ENCODE data around the gene JAG1. TPM values are rescaled to one million over a fixed set of nuclear protein-coding genes. Genes with fewer than 3 reads are reported as not detected.
A peak's percentile ranks its signal among the peaks of the same experiment; 100 is the strongest.

The JAG1 gene
- polyA plus RNA-seq, 2 of the 4 experiments (the other 2 are of a cell fraction) = 80.9 to 90.0 TPM

DNA sequence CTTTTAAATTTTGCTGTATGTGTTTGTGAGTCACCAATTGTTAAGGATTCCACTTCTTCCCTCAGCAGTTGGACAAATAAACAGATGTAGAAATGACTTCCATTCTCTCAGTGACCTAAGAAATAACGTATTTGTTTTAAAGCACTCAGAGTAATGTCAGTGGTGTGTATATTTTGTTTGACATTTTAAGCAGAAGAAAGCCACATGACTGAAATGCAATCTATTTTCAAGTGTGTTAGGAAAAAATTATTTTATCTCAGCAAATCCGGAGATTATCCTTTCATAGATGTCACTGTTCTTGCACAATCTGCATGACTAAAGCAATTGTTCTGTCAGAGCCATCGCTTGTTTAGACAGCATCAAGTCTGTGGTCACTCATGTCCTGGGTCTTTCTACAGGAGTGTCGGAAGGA, 77.1 kb downstream of the JAG1 start (continued):
- TF ChIP-seq, protein P1, sequence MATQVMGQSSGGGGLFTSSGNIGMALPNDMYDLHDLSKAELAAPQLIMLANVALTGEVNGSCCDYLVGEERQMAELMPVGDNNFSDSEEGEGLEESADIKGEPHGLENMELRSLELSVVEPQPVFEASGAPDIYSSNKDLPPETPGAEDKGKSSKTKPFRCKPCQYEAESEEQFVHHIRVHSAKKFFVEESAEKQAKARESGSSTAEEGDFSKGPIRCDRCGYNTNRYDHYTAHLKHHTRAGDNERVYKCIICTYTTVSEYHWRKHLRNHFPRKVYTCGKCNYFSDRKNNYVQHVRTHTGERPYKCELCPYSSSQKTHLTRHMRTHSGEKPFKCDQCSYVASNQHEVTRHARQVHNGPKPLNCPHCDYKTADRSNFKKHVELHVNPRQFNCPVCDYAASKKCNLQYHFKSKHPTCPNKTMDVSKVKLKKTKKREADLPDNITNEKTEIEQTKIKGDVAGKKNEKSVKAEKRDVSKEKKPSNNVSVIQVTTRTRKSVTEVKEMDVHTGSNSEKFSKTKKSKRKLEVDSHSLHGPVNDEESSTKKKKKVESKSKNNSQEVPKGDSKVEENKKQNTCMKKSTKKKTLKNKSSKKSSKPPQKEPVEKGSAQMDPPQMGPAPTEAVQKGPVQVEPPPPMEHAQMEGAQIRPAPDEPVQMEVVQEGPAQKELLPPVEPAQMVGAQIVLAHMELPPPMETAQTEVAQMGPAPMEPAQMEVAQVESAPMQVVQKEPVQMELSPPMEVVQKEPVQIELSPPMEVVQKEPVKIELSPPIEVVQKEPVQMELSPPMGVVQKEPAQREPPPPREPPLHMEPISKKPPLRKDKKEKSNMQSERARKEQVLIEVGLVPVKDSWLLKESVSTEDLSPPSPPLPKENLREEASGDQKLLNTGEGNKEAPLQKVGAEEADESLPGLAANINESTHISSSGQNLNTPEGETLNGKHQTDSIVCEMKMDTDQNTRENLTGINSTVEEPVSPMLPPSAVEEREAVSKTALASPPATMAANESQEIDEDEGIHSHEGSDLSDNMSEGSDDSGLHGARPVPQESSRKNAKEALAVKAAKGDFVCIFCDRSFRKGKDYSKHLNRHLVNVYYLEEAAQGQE (IDR thresholded peaks at IDR 0.05) = no peak
- no peak for TF ChIP-seq SREBF2 (IDR thresholded peaks at IDR 0.05)
- no peak for TF ChIP-seq RCOR1 (IDR thresholded peaks at IDR 0.05; ENCODE audit: low read depth, low read length)
- no peak for TF ChIP-seq POLR2A (IDR thresholded peaks at IDR 0.05; ENCODE audit: low read length)
- no peak for TF ChIP-seq KDM1A (IDR thresholded peaks at IDR 0.05; ENCODE audit: low read depth)
- TF ChIP-seq HDAC2 (IDR thresholded peaks at IDR 0.05) = no peak
- TF ChIP-seq, protein P2, sequence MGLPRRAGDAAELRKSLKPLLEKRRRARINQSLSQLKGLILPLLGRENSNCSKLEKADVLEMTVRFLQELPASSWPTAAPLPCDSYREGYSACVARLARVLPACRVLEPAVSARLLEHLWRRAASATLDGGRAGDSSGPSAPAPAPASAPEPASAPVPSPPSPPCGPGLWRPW (IDR thresholded peaks at IDR 0.05) = peak; percentile 45; the same call in 1 of the 2 replicates

DNA sequence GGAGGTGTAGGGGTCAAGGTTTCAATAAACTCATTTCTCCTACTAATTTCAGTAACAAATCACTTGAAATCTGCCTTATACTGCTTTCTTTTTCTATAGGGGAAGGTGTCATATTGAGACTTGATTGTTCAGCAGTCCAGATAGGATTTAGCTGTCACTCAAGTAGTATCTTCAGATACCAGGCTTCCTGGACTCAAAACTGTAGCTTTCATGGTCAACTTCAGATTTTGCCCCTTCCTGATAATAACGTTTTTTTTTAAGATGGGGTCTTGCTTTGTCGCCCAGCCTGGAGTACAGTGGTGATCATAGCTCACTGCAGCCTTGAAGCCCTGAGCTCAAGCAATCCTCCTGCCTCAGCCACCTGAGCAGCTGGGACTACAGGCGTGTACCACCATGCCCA, 77.8 kb downstream of the JAG1 start:
- POLR2A ChIA-PET = no interaction called here

DNA sequence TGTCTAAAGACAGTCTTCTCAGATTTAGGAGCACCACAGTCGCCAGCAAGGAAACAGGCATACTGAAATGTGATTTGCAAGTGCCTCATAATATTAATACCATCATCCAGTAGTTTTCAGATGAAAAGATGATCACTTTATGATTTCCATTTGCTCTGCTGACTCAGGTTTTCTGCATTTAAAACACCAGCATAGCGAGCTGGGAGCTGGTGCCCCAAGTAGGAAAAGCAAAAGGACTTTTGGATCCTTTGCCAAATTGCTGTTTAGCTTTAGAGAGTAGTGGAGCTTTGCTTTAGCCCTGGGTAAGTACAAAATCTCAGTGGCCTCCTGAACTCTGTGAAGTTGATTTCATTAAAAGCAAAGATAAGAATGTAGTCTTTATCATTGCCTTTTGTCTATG, 78.5 kb downstream of the JAG1 start:
- Histone ChIP-seq H3K4me2 (no peak overlapping the region), H3K27ac (peak overlapping the region; percentile 31 to 47; a peak in 4 of 6 replicates), H3K4me3 (no peak overlapping the region), H3K4me1 (peaks cover 88% of the 10 kb centered on the region), H3K9me3 (no peaks in the 10 kb centered on the region)
- DNase-seq (ENCODE audit: low read depth in 1 of 2, low spot score in 1 of 2) (no peak), ATAC-seq (no peak), FAIRE-seq (no peak)
- TF ChIP-seq MAFK (IDR thresholded peaks at IDR 0.05; ENCODE audit: partially characterized antibody) = peak; percentile 82
- no peak for TF ChIP-seq ZNF302 (CRISPR knock-in tag; IDR thresholded peaks at IDR 0.05)
- CTCF ChIA-PET = interaction anchor here (0.8 to 2.4 kb wide), 6 partner anchors 17 to 922 kb away, joined by 3 to 10 read pairs (median 3); no protein-coding TSS in a partner anchor
- WGBS (ENCODE audit: missing lambda C conversion rate) = 87% methylated on average over 2 of the region's 2 CpGs
- POLR2A ChIA-PET = no interaction called here

More for the DNA sequence above, 77.8 kb downstream of the JAG1 start:
- H3K4me3 ChIP-seq = no peak overlapping the region
- peak overlapping the region; percentile 47 to 58; a peak in 5 of 6 replicates for H3K27ac ChIP-seq
- peaks cover 81% of the 10 kb centered on the region for H3K4me1 ChIP-seq
- ATAC-seq (no peak), FAIRE-seq (peak; percentile 7), DNase-seq (ENCODE audit: low read depth in 1 of 2, low spot score in 1 of 2) (no peak)
- peak overlapping the region; percentile 74 for H3K4me2 ChIP-seq
- H3K9me3 ChIP-seq = no peaks in the 10 kb centered on the region
- WGBS (ENCODE audit: missing lambda C conversion rate) = 73% methylated on average over 3 of the region's 3 CpGs
- CTCF ChIA-PET = interaction anchor here (0.7 to 2.4 kb wide), 8 partner anchors 10 to 618 kb away, joined by 3 to 10 read pairs (median 4); no protein-coding TSS in a partner anchor
- TF ChIP-seq, protein P2 (IDR thresholded peaks at IDR 0.05) = no peak
- TF ChIP-seq JUN (IDR thresholded peaks at IDR 0.05) = no peak
- TF ChIP-seq FOXS1 (CRISPR knock-in tag; IDR thresholded peaks at IDR 0.05) = no peak
- no peak for TF ChIP-seq POLR2A (IDR thresholded peaks at IDR 0.05; ENCODE audit: low read length)
- TF ChIP-seq CHD2 (IDR thresholded peaks at IDR 0.05; ENCODE audit: low read length, partially characterized antibody) = no peak
- no peak for TF ChIP-seq HOXA7 (CRISPR knock-in tag; IDR thresholded peaks at IDR 0.05)
- no peak for TF ChIP-seq NFE2L2 (conservative IDR thresholded peaks at IDR 0.05; ENCODE audit: low read length)
- no peak for TF ChIP-seq HOXB5 (CRISPR knock-in tag; IDR thresholded peaks at IDR 0.05)
- no peak for TF ChIP-seq BHLHE40 (IDR thresholded peaks at IDR 0.05; ENCODE audit: low read depth, low read length)
- no peak for TF ChIP-seq GATA3 (IDR thresholded peaks at IDR 0.05; ENCODE audit: borderline replicate concordance)
- TF ChIP-seq, protein P3, sequence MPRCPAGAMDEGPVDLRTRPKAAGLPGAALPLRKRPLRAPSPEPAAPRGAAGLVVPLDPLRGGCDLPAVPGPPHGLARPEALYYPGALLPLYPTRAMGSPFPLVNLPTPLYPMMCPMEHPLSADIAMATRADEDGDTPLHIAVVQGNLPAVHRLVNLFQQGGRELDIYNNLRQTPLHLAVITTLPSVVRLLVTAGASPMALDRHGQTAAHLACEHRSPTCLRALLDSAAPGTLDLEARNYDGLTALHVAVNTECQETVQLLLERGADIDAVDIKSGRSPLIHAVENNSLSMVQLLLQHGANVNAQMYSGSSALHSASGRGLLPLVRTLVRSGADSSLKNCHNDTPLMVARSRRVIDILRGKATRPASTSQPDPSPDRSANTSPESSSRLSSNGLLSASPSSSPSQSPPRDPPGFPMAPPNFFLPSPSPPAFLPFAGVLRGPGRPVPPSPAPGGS (IDR thresholded peaks at IDR 0.05) = no peak
- TF ChIP-seq KDM5A (IDR thresholded peaks at IDR 0.05) = no peak
- TF ChIP-seq EP300 (IDR thresholded peaks at IDR 0.05) = no peak
- TF ChIP-seq, protein P4, sequence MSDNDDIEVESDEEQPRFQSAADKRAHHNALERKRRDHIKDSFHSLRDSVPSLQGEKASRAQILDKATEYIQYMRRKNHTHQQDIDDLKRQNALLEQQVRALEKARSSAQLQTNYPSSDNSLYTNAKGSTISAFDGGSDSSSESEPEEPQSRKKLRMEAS (IDR thresholded peaks at IDR 0.05) = no peak
- TF ChIP-seq, protein P5, sequence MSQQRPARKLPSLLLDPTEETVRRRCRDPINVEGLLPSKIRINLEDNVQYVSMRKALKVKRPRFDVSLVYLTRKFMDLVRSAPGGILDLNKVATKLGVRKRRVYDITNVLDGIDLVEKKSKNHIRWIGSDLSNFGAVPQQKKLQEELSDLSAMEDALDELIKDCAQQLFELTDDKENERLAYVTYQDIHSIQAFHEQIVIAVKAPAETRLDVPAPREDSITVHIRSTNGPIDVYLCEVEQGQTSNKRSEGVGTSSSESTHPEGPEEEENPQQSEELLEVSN (IDR thresholded peaks at IDR 0.05; ENCODE audit: borderline replicate concordance, low read depth) = no peak
- no peak for TF ChIP-seq CEBPB (IDR thresholded peaks at IDR 0.05)
- TF ChIP-seq RNF2 (IDR thresholded peaks at IDR 0.05; ENCODE audit: borderline replicate concordance, low read depth) = no peak
- TF ChIP-seq POLR2AphosphoS2 (conservative IDR thresholded peaks at IDR 0.05; ENCODE audit: low read length) = no peak
- no peak for TF ChIP-seq NPAS2 (CRISPR knock-in tag; IDR thresholded peaks at IDR 0.05; ENCODE audit: borderline replicate concordance)
- no peak for TF ChIP-seq ZNF302 (CRISPR knock-in tag; IDR thresholded peaks at IDR 0.05)
